ENCODE measurements around the gene CTNNA1.

The CTNNA1 gene

GRCh38 chr5:138981586-138981985 lies 228.4 kb downstream of the CTNNA1 start:
- TF ChIP-seq CTCF (IDR thresholded peaks at IDR 0.05; ENCODE audit: extremely low read depth, missing control alignments) = no peak
- no peak for DNase-seq (ENCODE audit: low spot score)

GRCh38 chr5:138983984-138984383 lies 230.8 kb downstream of the CTNNA1 start:
- TF ChIP-seq CTCF (IDR thresholded peaks at IDR 0.05; ENCODE audit: extremely low read depth, missing control alignments) = no peak
- no peak for DNase-seq (ENCODE audit: low spot score)
